GM13976 (cell line): Measurements from ENCODE around the gene FABP7.

Experiments used
- DNase-seq: peaks from one replicate; pipeline ENCODE4 v3.0.0; 2012; ENCODE audit warnings: low spot score
- in situ Hi-C: fragments of 300-500 bp; cut with MboI; formaldehyde crosslinking; loops from one replicate; pipeline ENCODE4 v1.12.0; 2022; ENCODE audit warnings: low sequenced_read_pairs, mixed read lengths, inconsistent platforms; ENCODE audit not compliant: unreplicated experiment
- TF ChIP-seq, protein P1 (sequence below): IDR thresholded peaks from 2 replicates; pipeline ENCODE4 v1.5.1; 2012; ENCODE audit warnings: borderline replicate concordance, mild to moderate bottlenecking; ENCODE audit not compliant: insufficient read depth; ENCODE audit errors: extremely low read depth, missing control alignments, control extremely low read depth

Gene FABP7

DNA sequence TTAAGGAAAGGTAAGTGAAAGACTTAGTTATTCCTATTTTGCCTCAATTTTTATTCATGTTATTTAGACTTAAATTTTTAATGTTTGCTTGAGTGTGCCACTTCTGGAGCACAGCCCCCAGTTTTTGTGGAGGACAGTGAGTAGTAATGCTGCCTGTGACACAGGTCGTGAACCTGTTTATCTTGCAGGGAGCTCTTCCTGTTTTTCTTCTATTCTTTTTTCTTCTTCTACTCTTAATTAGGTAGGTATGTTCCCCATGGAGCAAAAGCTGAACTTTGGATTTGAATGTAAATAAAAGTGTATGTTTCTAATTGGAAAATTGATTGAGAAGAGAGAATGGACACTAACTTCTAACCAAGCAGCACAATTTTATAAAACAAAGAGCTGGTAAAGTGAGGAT is 21.9 kb downstream of the FABP7 start:
- no peak for DNase-seq
- in situ Hi-C loops = no loop called here
- TF ChIP-seq, protein P1, sequence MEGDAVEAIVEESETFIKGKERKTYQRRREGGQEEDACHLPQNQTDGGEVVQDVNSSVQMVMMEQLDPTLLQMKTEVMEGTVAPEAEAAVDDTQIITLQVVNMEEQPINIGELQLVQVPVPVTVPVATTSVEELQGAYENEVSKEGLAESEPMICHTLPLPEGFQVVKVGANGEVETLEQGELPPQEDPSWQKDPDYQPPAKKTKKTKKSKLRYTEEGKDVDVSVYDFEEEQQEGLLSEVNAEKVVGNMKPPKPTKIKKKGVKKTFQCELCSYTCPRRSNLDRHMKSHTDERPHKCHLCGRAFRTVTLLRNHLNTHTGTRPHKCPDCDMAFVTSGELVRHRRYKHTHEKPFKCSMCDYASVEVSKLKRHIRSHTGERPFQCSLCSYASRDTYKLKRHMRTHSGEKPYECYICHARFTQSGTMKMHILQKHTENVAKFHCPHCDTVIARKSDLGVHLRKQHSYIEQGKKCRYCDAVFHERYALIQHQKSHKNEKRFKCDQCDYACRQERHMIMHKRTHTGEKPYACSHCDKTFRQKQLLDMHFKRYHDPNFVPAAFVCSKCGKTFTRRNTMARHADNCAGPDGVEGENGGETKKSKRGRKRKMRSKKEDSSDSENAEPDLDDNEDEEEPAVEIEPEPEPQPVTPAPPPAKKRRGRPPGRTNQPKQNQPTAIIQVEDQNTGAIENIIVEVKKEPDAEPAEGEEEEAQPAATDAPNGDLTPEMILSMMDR = no peak

DNA sequence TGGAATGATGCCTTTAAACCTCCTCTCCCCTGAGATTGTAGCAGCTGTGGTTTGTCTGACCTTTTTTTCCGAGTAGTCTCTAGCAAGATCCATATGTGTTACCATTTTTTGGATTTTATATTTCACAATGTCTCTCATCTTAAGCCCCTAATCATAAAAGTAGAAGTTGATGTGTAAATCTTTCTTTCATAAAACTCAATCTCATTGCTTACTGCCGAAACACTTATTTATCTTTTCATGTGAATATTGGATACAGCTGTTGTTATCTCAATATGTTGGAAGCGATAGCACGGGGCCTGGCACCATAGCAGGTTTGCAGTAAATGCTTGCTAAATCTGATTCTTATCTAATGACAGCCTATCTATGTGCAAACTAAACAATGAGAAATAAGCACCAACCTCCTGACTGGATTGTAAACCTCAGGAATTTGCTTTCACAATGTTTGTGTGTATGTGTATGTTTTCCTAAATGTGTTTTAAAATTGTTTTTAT is 23.7 kb downstream of the FABP7 start:
- no peak for DNase-seq
- in situ Hi-C loops = no loop called here
- TF ChIP-seq, protein P1 = no peak

DNA sequence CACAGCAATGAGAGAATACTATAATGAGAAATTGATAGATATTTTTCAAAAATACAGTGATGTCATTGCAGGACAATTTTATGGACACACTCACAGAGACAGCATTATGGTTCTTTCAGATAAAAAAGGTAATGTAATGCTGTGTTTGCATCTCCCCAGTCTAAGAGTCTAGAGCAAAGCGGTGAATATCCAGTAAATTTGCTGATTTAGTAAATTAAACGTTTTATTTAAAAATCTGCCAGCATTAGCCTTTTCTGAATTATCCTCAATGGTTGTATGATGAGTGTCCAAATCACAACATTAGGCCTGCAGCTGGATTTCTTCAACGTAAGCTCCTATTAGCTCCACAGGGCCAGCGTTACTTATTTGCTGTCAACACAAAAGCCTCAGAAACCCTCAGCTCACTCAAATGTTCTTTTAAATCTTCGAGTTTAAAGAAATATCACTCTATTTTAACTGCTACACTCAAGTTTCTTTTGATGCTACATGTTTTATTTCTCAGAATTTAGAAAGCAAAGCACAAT is 25.5 kb downstream of the FABP7 start:
- DNase-seq = no peak
- TF ChIP-seq, protein P1 = no peak
- in situ Hi-C loops = no loop called here

DNA sequence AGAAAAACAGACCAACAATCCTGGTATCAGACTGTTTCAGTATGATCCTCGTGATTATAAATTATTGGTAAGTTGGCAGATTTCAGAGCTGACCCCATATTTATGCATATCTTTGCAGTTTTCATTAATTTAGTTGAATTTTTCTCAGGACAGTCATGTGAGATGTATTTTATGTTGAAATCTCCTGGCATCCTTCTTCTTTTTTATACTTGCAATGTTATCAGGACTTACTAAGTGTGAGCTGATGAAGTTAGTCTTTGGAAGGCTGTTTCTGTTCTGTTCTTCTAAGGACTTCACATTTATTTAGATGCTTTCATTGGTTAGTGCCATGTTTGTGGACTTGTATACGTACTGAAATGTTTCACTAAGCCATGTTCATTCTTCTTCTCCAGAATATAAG is 26.8 kb downstream of the FABP7 start:
- no peak for DNase-seq
- TF ChIP-seq, protein P1 = no peak
- in situ Hi-C loops = no loop called here

DNA sequence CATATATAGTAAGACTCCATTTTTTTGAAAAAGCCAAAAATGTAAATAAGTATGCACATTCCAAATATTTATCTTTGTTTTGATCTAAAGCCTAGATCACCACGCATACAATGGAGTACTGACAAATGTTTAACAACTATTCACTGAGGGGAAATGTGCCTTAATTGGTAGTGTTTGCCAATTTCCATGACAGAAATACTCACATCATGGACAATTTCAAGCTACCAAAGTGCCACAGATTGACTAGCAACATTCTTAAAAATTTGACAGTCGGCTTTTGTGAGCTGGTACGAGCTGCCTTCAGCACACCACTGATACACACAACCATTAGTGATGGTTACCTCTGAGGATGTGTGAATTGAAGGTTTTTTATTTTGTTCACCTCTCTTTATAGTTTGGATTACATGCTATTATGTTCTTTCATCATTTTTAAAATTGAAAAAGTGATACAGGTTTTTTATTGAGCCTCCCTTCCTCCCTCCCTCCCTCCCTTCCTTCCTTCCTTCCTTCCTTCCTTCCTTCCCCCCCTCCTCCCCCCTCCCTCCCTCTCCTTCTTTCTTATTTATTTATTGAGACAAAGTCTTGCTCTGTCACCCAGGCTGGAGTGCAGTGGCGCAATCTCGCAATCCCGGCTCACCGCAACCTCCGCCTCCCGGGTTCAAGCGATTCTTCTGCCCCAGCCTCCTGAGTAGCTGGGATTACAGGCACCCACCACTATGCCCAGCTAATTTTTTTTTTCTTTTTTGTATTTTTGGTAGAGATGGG is 28.8 kb downstream of the FABP7 start:
- in situ Hi-C loops = no loop called here
- no peak for DNase-seq
- TF ChIP-seq, protein P1 = no peak

DNA sequence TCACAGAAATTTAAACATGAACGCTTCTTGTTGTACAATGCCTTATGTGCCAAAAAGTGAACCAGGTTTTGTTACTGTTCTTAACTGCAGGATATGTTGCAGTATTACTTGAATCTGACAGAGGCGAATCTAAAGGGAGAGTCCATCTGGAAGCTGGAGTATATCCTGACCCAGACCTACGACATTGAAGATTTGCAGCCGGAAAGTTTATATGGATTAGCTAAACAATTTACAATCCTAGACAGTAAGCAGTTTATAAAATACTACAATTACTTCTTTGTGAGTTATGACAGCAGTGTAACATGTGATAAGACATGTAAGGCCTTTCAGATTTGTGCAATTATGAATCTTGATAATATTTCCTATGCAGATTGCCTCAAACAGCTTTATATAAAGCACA is 29.5 kb downstream of the FABP7 start:
- TF ChIP-seq, protein P1 = no peak
- DNase-seq = no peak
- in situ Hi-C loops = no loop called here
